ELF-1 (cell line): ENCODE data around the gene FRAT1.
"Not testable (repeated sequence)": the region's sequence is repeated elsewhere in the genome, so short reads cannot be mapped to it uniquely, and the experiment has no call there.

Experiments used
- DNase-seq: peaks from one replicate; pipeline ENCODE4 v3.0.0-alpha.2; 2016; ENCODE audit warnings: low read depth, low spot score

The FRAT1 gene

GRCh38 chr10:97318772-97319651 is at the start of gene FRAT1:
TSS of gene FRAT1 (plus strand) at chr10:97319271. CDS start at chr10:97319454, 183 bp downstream.
- peak; percentile 93 for DNase-seq

- no peak for DNase-seq
Measured at GRCh38 chr10:97270523-97271154, 48.4 kb upstream of the FRAT1 start.

- DNase-seq, result no peak
Measured at GRCh38 chr10:97273700-97274099, 45.4 kb upstream of the FRAT1 start.

DNA sequence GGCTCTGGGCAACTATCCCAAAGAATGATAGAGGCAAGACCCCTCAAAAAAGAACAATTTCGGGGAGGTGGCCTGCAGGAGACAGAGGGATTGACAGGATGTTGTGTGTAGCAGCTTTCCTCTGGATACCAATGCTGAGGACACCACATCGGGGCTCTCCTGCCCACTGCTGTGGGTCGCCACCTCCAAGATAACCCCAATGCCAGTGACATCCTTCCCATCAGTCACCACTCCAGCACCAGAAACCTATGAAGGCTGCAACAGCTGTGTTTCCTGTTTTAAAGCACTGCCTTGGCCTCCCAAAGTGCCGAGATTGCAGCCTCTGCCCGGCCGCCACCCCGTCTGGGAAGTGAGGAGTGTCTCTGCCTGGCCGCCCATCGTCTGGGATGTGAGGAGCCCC is 44.2 kb upstream of the FRAT1 start:
- DNase-seq, result no peak

GRCh38 chr10:97277551-97277950 is 41.5 kb upstream of the FRAT1 start:
- DNase-seq, result no peak

- no peak for DNase-seq
Measured at GRCh38 chr10:97278491-97278989, 40.5 kb upstream of the FRAT1 start.

GRCh38 chr10:97279121-97279815 is 39.8 kb upstream of the FRAT1 start:
- DNase-seq, result peak; percentile 37

GRCh38 chr10:97280783-97281182 is 38.3 kb upstream of the FRAT1 start:
- DNase-seq, result no peak

DNA sequence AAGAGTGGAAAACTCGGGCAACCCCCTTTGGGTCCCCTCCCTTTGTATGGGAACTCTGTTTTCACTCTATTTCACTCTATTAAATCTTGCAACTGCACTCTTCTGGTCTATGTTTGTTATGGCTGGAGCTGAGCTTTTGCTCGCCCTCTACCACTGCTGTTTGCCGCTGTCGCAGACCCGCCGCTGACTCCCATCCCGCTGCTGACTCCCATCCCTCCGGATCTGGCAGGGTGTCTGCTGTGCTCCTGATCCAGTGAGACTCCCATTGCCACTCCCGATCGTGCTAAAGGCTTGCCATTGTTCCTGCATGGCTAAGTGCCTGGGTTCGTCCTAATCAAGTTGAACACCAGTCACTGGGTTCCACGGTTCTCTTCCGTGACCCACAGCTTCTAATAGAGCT is 29.0 kb upstream of the FRAT1 start:
- DNase-seq, result not testable (repeated sequence)

GRCh38 chr10:97290576-97291356 is 28.3 kb upstream of the FRAT1 start:
- peak; percentile 27 for DNase-seq

GRCh38 chr10:97291357-97292096 is 27.5 kb upstream of the FRAT1 start:
- DNase-seq, result peak; percentile 14

DNA sequence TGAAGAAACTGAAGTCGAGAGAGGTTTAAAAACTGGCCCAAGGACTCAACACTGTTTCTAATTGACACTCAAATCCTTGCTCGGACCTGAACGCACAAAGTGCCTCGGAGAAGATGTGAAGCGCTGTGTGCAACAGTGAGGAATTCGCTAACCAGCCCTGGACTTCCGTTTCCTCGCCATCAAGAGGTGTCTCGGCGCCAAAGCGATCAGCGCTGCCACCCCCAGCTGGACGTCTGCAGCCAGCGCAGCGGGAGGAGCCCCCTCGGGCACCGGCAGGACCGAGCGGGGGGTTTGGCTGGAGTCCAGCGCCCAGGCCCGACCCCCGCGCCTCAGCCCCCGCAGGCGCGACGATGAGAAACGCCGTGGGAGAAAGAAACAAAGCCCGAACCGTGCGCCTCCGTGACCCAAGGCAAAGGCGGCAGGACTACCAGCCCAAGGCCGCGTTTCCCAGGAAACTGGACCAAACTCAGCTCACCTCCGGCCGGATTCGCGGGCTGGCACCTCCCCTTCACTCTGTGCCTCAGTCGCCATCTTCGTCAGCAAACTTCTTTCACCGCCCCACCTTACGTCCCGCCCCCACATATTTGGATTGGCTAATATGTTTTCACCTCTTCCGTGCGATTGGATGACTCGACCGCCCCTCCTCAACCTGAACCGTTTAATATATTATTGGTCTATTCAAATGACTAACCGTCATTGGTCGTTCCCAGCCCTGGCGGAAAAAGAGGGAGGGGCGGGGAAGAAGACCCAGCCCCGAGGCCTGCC is 26.8 kb upstream of the FRAT1 start, which contains the start of gene ARHGAP19:
Gene ARHGAP19 (minus strand): TSS at position 541 of the 765 bp plus-strand sequence. CDS start 10 bp downstream, at position 531.
- DNase-seq, result peak; percentile 99

- DNase-seq, result no peak
Measured at GRCh38 chr10:97292862-97293198, 26.2 kb upstream of the FRAT1 start.

GRCh38 chr10:97297556-97298222 is 21.4 kb upstream of the FRAT1 start:
- no peak for DNase-seq

- DNase-seq, result no peak
Measured at GRCh38 chr10:97298223-97298571, 20.9 kb upstream of the FRAT1 start.

GRCh38 chr10:97300980-97301379 is 18.1 kb upstream of the FRAT1 start:
- DNase-seq, result no peak

- no peak for DNase-seq
Measured at GRCh38 chr10:97302088-97302791, 16.8 kb upstream of the FRAT1 start.

GRCh38 chr10:97307441-97307840 is 11.6 kb upstream of the FRAT1 start:
- no peak for DNase-seq
